H9 (cell line): ENCODE measurements around the gene CLMP. TPM values are rescaled to one million over a fixed set of nuclear protein-coding genes. Genes with fewer than 3 reads are reported as not detected.

Source experiments
- DNase-seq: peaks from one replicate; pipeline ENCODE4 v3.0.0-alpha.2; 2017
- H2AFZ ChIP-seq: one replicate; pipeline ENCODE4 v1.6.1; 2013; ENCODE audit warnings: mild to moderate bottlenecking, low read length, control low read depth, moderate library complexity
- H2AK5ac ChIP-seq: 2 replicates; pipeline ENCODE4 v1.6.1; 2013; ENCODE audit warnings: low read length, control low read depth, mixed read lengths; ENCODE audit not compliant: insufficient read length
- H2BK120ac ChIP-seq: one replicate; pipeline ENCODE4 v1.6.1; 2013; ENCODE audit warnings: low read depth, mild to moderate bottlenecking, low read length, control low read depth, inconsistent platforms; ENCODE audit not compliant: poor library complexity, severe bottlenecking
- H2BK12ac ChIP-seq: 2 replicates; pipeline ENCODE4 v1.6.1; 2013; ENCODE audit warnings: low read length, control low read depth, mixed read lengths, low read depth; ENCODE audit not compliant: insufficient read length
- H2BK15ac ChIP-seq: 2 replicates; pipeline ENCODE4 v1.6.1; 2013; ENCODE audit warnings: low read depth, low read length, control low read depth
- H2BK20ac ChIP-seq: one replicate; pipeline ENCODE4 v1.6.1; 2013; ENCODE audit warnings: low read depth, mild to moderate bottlenecking, low read length, control low read depth, inconsistent platforms; ENCODE audit not compliant: poor library complexity, severe bottlenecking
- H2BK5ac ChIP-seq: 2 replicates; pipeline ENCODE4 v1.6.1; 2013; ENCODE audit warnings: low read length, control low read depth, mixed read lengths; ENCODE audit not compliant: insufficient read length
- H3K14ac ChIP-seq: 2 replicates; pipeline ENCODE4 v1.6.1; 2013; ENCODE audit warnings: low read length, control low read depth; ENCODE audit not compliant: insufficient read depth
- H3K18ac ChIP-seq: 2 replicates; pipeline ENCODE4 v1.6.1; 2013; ENCODE audit warnings: low read depth, mild to moderate bottlenecking, mixed read lengths, low read length, control low read depth; ENCODE audit not compliant: insufficient read length
- H3K23ac ChIP-seq: 2 replicates; pipeline ENCODE4 v1.6.1; 2013; ENCODE audit warnings: low read length, control low read depth, mixed read lengths, low read depth; ENCODE audit not compliant: insufficient read length
- H3K23me2 ChIP-seq: 2 replicates; pipeline ENCODE4 v1.6.1; 2013; ENCODE audit warnings: low read depth, mild to moderate bottlenecking, mixed read lengths, low read length, control low read depth; ENCODE audit not compliant: insufficient read length, poor library complexity, severe bottlenecking
- H3K27ac ChIP-seq: 2 replicates; pipeline ENCODE4 v1.5.1; 2013; ENCODE audit warnings: low read length, control low read depth, mixed read lengths, low read depth; ENCODE audit not compliant: insufficient read length
- H3K27me3 ChIP-seq: 2 replicates; pipeline ENCODE4 v1.6.1; 2013; ENCODE audit warnings: low read length, control low read depth, inconsistent platforms; ENCODE audit not compliant: insufficient read depth
- H3K4ac ChIP-seq: 2 replicates; pipeline ENCODE4 v1.6.1; 2013; ENCODE audit warnings: low read depth, mild to moderate bottlenecking, control low read depth, inconsistent platforms, low read length, moderate library complexity
- H3K4me1 ChIP-seq: 2 replicates; pipeline ENCODE4 v1.6.1; 2013; ENCODE audit warnings: low read length, control low read depth, inconsistent platforms; ENCODE audit not compliant: insufficient read depth
- H3K4me2 ChIP-seq: 2 replicates; pipeline ENCODE4 v1.6.1; 2013; ENCODE audit warnings: low read length, control low read depth, mixed read lengths; ENCODE audit not compliant: insufficient read length, insufficient read depth
- H3K56ac ChIP-seq: 2 replicates; pipeline ENCODE4 v1.6.1; 2013; ENCODE audit warnings: low read depth, mild to moderate bottlenecking, mixed read lengths, low read length, control low read depth; ENCODE audit not compliant: insufficient read length
- H3K79me1 ChIP-seq: 2 replicates; pipeline ENCODE4 v1.6.1; 2013; ENCODE audit warnings: low read depth, mild to moderate bottlenecking, moderate library complexity, low read length, control low read depth, inconsistent platforms; ENCODE audit not compliant: insufficient read depth, poor library complexity, severe bottlenecking
- H3K79me2 ChIP-seq: 2 replicates; pipeline ENCODE4 v1.6.1; 2013; ENCODE audit warnings: low read length, control low read depth, inconsistent platforms; ENCODE audit not compliant: insufficient read depth
- H3K9ac ChIP-seq: 2 replicates; pipeline ENCODE4 v1.6.1; 2013; ENCODE audit warnings: low read length, control low read depth, mixed read lengths; ENCODE audit not compliant: insufficient read length; ENCODE audit errors: extremely low read depth
- H3K9me3 ChIP-seq: one replicate; pipeline ENCODE4 v1.6.1; 2013; ENCODE audit warnings: low read depth, low read length, inconsistent platforms; ENCODE audit not compliant: control insufficient read depth
- H3T11ph ChIP-seq: one replicate; pipeline ENCODE4 v1.6.1; 2013; ENCODE audit warnings: mild to moderate bottlenecking, low read length, control low read depth, inconsistent platforms
- H4K20me1 ChIP-seq: one replicate; pipeline ENCODE4 v1.6.1; 2013; ENCODE audit not compliant: control insufficient read depth, insufficient read length, insufficient read depth
- H4K5ac ChIP-seq: 2 replicates; pipeline ENCODE4 v1.6.1; 2013; ENCODE audit warnings: low read depth, mild to moderate bottlenecking, mixed read lengths, low read length, control low read depth; ENCODE audit not compliant: insufficient read length
- H4K8ac ChIP-seq: replicated peaks from 2 replicates; pipeline ENCODE4 v1.6.1; 2013; ENCODE audit warnings: low read length, control low read depth, mixed read lengths, low read depth; ENCODE audit not compliant: insufficient read length
- H4K91ac ChIP-seq: 2 replicates; pipeline ENCODE4 v1.6.1; 2013; ENCODE audit warnings: low read depth, mild to moderate bottlenecking, moderate library complexity, mixed read lengths, low read length, control low read depth; ENCODE audit not compliant: insufficient read length
- H3K27ac Mint-ChIP-seq, 3 experiments: 2 replicates in 2 of 3; 3 replicates in 1 of 3; pipeline ENCODE4 v1.8.0; 2020 to 2021; ENCODE audit warnings: mixed read lengths in 3 of 3, mild to moderate bottlenecking in 1 of 3, moderate library complexity in 1 of 3
- H3K27me3 Mint-ChIP-seq: 2 replicates; pipeline ENCODE4 v1.8.0; 2021; ENCODE audit warnings: low read depth, mild to moderate bottlenecking, moderate library complexity, mixed read lengths
- H3K36me3 Mint-ChIP-seq, 3 experiments: 2 replicates in 2 of 3; 3 replicates in 1 of 3; pipeline ENCODE4 v1.8.0; 2020 to 2021; ENCODE audit warnings: low read depth in 3 of 3, mixed read lengths in 3 of 3; ENCODE audit not compliant: insufficient read depth in 1 of 3
- H3K4me1 Mint-ChIP-seq, 2 experiments: 2 replicates each; pipeline ENCODE4 v1.8.0; 2020; ENCODE audit warnings: mixed read lengths in 2 of 2
- H3K4me3 Mint-ChIP-seq, 2 experiments: 2 replicates in 1 of 2; 3 replicates in 1 of 2; pipeline ENCODE4 v1.8.0; 2020 to 2021; ENCODE audit warnings: mild to moderate bottlenecking in 2 of 2, mixed read lengths in 2 of 2, moderate library complexity in 1 of 2
- H3K9me3 Mint-ChIP-seq, 2 experiments: 2 replicates in 1 of 2; 3 replicates in 1 of 2; pipeline ENCODE4 v1.8.0; 2020; ENCODE audit warnings: mild to moderate bottlenecking in 2 of 2, mixed read lengths in 2 of 2, moderate library complexity in 1 of 2
- WGBS: extraction: QIAGEN DNeasy Blood & Tissue Kit; methylation state at CpG from one replicate; pipeline ENCODE4 v1.1.7; 2013; ENCODE audit warnings: missing lambda C conversion rate, low lambda C conversion rate, mixed read lengths; ENCODE audit not compliant: insufficient read length; ENCODE audit errors: extremely low coverage; 5-methylcytosine and 5-hydroxymethylcytosine counted together
- total RNA-seq: library from RNA; stranded (reverse); gene quantifications from 2 replicates; pipeline ENCODE4 v1.2.1, GENCODE V29; 2021
- TF ChIP-seq, protein P1 (sequence below): fragments of 200-600 bp; sonication (generic); conservative IDR thresholded peaks from 3 replicates; pipeline ENCODE4 v1.8.0; 2021; ENCODE audit warnings: antibody characterized with exemption, mild to moderate bottlenecking

The CLMP gene
- total RNA-seq, 1 experiment from 2014 or later: 13.8 TPM

DNA sequence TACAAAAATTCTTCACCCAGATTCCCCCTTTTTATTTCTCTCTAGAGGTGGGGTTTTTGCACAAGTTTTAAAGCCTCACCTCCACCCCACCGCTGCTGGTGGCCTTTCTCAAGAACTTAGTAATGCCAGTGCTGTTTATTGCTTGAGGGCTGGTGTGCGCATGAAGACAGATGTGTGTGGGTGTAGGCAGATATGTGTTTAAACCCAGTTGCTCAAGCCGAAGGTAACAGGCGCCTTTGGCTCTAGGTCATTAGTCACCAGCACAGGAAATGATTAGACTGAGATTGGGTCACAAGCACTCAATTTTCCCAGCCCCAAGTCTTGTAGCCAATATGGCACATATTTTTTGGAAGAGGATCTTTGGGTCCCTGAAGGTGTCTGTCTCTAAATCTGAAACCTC is 2.7 kb upstream of the CLMP start:
- Histone ChIP-seq H3K27me3 (no peaks in the 10 kb centered on the region; the same call in 1 of the 2 replicates), H4K8ac (no peak overlapping the region), H2BK20ac (no peak overlapping the region), H2AFZ (no peak overlapping the region), H3K14ac (no peak overlapping the region), H3K79me1 (no peaks in the 10 kb centered on the region), H2BK5ac (no peak overlapping the region), H2BK15ac (no peak overlapping the region), H3K4me1 (peaks cover 21% of the 10 kb centered on the region), H4K5ac (no peak overlapping the region), H2BK120ac (no peak overlapping the region), H3K4me2 (no peak overlapping the region), H3K18ac (no peak overlapping the region), H3K9ac (no peak overlapping the region), H3K56ac (no peak overlapping the region), H3K79me2 (peaks cover 3% of the 10 kb centered on the region; the same call in 1 of the 2 replicates), H3K9me3 (no peaks in the 10 kb centered on the region), H4K20me1 (no peaks in the 10 kb centered on the region), H2AK5ac (no peak overlapping the region), H2BK12ac (no peak overlapping the region), H3K27ac (no peak overlapping the region), H3K4ac (no peak overlapping the region), H3T11ph (no peak overlapping the region), H3K23ac (no peak overlapping the region), H3K23me2 (peaks cover 22% of the 10 kb centered on the region), H4K91ac (no peak overlapping the region)
- Mint-ChIP-seq H3K36me3 (peaks cover 0 to 4% (median 2%) of the 10 kb centered on the region in 3 experiments; a peak in 2 of 7 replicates), H3K4me1 (peaks cover 50 to 55% of the 10 kb centered on the region in 2 experiments), H3K27me3 (peaks cover 42% of the 10 kb centered on the region), H3K27ac (no peak overlapping the region; a peak in 1 of 7 replicates), H3K4me3 (peak overlapping the region in 1 of 2 experiments; percentile 36; a peak in 1 of 5 replicates), H3K9me3 (no peaks in the 10 kb centered on the region)
- no peak for DNase-seq
- no CpG with 5 or more reads among the region's 4 CpGs for WGBS
- TF ChIP-seq, protein P1, sequence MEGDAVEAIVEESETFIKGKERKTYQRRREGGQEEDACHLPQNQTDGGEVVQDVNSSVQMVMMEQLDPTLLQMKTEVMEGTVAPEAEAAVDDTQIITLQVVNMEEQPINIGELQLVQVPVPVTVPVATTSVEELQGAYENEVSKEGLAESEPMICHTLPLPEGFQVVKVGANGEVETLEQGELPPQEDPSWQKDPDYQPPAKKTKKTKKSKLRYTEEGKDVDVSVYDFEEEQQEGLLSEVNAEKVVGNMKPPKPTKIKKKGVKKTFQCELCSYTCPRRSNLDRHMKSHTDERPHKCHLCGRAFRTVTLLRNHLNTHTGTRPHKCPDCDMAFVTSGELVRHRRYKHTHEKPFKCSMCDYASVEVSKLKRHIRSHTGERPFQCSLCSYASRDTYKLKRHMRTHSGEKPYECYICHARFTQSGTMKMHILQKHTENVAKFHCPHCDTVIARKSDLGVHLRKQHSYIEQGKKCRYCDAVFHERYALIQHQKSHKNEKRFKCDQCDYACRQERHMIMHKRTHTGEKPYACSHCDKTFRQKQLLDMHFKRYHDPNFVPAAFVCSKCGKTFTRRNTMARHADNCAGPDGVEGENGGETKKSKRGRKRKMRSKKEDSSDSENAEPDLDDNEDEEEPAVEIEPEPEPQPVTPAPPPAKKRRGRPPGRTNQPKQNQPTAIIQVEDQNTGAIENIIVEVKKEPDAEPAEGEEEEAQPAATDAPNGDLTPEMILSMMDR: no peak
